Psoas muscle (tissue), 8 donors: ENCODE results near the gene CCDC28B. TPM values are rescaled to one million over a fixed set of nuclear protein-coding genes. Genes with fewer than 3 reads are reported as not detected.
A peak's percentile ranks its signal among the peaks of the same experiment; 100 is the strongest.

Experiments used
- ATAC-seq, 4 donors: fragments of 200-7000 bp; cut with Tn5 transposase; one replicate each; pipeline ENCODE4 v1.9.1; 2020; ENCODE audit warnings: moderate library complexity in 3 of 4, mild to moderate bottlenecking in 2 of 4
- DNase-seq, 2 donors: peaks; one replicate each; pipeline ENCODE4 v3.0.0-alpha.2; 2020
- H3K27ac ChIP-seq: fragments of 200-600 bp; one replicate; pipeline ENCODE4 v1.8.0; 2022
- H3K27me3 ChIP-seq, 3 donors: fragments of 200-600 bp in 1 of 3; one replicate each; pipeline versions ENCODE4 v1.6.1 to v1.8.0; 2013 to 2022; ENCODE audit warnings: low read length in 2 of 3, mild to moderate bottlenecking in 2 of 3, moderate library complexity in 1 of 3; ENCODE audit not compliant: insufficient read depth in 3 of 3
- H3K36me3 ChIP-seq, 2 donors: fragments of 200-600 bp in 1 of 2; one replicate each; pipeline versions ENCODE4 v1.6.1 to v1.8.0; 2013 to 2022; ENCODE audit warnings: low read depth in 1 of 2, mild to moderate bottlenecking in 1 of 2, moderate library complexity in 1 of 2; ENCODE audit not compliant: insufficient read depth in 1 of 2
- H3K4me1 ChIP-seq: fragments of 200-600 bp; one replicate; pipeline ENCODE4 v1.8.0; 2022
- H3K4me3 ChIP-seq: fragments of 200-600 bp; one replicate; pipeline ENCODE4 v1.8.0; 2022; ENCODE audit warnings: mild to moderate bottlenecking
- H3K9me3 ChIP-seq: fragments of 200-600 bp; one replicate; pipeline ENCODE4 v1.8.0; 2022
- CTCF ChIP-seq: fragments of 200-600 bp; IDR thresholded peaks from one replicate; pipeline ENCODE4 v1.8.0; 2022; ENCODE audit warnings: antibody characterized with exemption
- WGBS, 3 donors: extraction: QIAGEN DNeasy Blood & Tissue Kit; methylation state at CpG; one replicate each; pipeline versions ENCODE4 v1.1.6 to v1.1.7; 2013; 5-methylcytosine and 5-hydroxymethylcytosine counted together
- intact Hi-C, 2 donors: fragments of 100-400 bp; cut with DNase I; formaldehyde crosslinking; loops; one replicate each; pipeline versions ENCODE4 v1.11.0 to v1.14.2; 2022
- polyA plus RNA-seq, 3 donors: library from polyadenylated mRNA; stranded (reverse); fragments of 200-250 nt; gene quantifications; one replicate each; pipeline ENCODE4 v1.2.3, GENCODE V29; 2013
- total RNA-seq, 4 donors: library from RNA; stranded (reverse); fragmentation: NEBNext Ultra II Directional in 2 of 4; extraction: Animal tissue kit (Norgen Biotek cat#: 25700) in 2 of 4; gene quantifications; one replicate each; pipeline versions ENCODE4 v1.2.1 to v1.2.4, GENCODE V29; 2021 to 2023
- donor health status: healthy with polysubstance abuse.
- donor health status: DM: no; HTN: no; CAD: no; lungs with moderate emphysema.
- donor health status: Bipolar disorder and iron deficiency.
- donor health status: healthy.
- donor health status: DM: yes; HTN: yes; CAD: no.
- donor health status: DM: no; HTN: no; CAD: no.
- donor health status: DM: no; HTN: no; CAD: no.
- donor health status: DM: yes; HTN: yes; CAD: no.

Gene CCDC28B
- total and polyA plus RNA-seq, 7 donors = 22.2 to 69.2 (median 44.9) TPM

GRCh38 chr1:32187850-32188249, 12.5 kb upstream of the CCDC28B start:
- H3K27ac ChIP-seq = no peak overlapping the region
- intact Hi-C loops = no loop called here
- H3K36me3 ChIP-seq = peaks cover 25 to 100% of the 10 kb centered on the region in 2 donors
- H3K9me3 ChIP-seq = no peaks in the 10 kb centered on the region
- TF ChIP-seq CTCF = no peak
- 97 to 98% (median 98%) methylated on average over 9 of the region's 9 CpGs for WGBS, 3 donors
- DNase-seq (no peak), ATAC-seq (no peak)
- peaks cover 17% of the 10 kb centered on the region for H3K4me1 ChIP-seq
- H3K27me3 ChIP-seq = no peaks in the 10 kb centered on the region
- no peak overlapping the region for H3K4me3 ChIP-seq

GRCh38 chr1:32192220-32192948, 8.0 kb upstream of the CCDC28B start:
- intact Hi-C loops = no loop called here
- TF ChIP-seq CTCF = no peak
- WGBS, 3 donors = 91 to 95% (median 92%) methylated on average over 8 of the region's 8 CpGs
- H3K4me1 ChIP-seq = peaks cover 15% of the 10 kb centered on the region
- H3K27me3 ChIP-seq = no peaks in the 10 kb centered on the region
- no peak overlapping the region for H3K4me3 ChIP-seq
- no peaks in the 10 kb centered on the region for H3K9me3 ChIP-seq
- ATAC-seq = no peak
- H3K36me3 ChIP-seq = peaks cover 38 to 98% of the 10 kb centered on the region in 2 donors
- peak in 1 of 2 donors; percentile 48 for DNase-seq
- no peak overlapping the region for H3K27ac ChIP-seq

- Histone ChIP-seq H3K27me3 (no peaks in the 10 kb centered on the region), H3K27ac (peak overlapping the region; percentile 94), H3K4me1 (peaks cover 41% of the 10 kb centered on the region), H3K9me3 (no peaks in the 10 kb centered on the region), H3K36me3 (peaks cover 28 to 84% of the 10 kb centered on the region in 2 donors), H3K4me3 (no peak overlapping the region)
- no peak for ATAC-seq
- DNase-seq = peak in 1 of 2 donors; percentile 37
- WGBS, 3 donors = 87 to 96% (median 91%) methylated on average over 6 of the region's 6 CpGs
- intact Hi-C loops = no loop called here
- no peak for TF ChIP-seq CTCF
Observed at GRCh38 chr1:32194984-32195383, 5.4 kb upstream of the CCDC28B start.

GRCh38 chr1:32195531-32195930, 4.9 kb upstream of the CCDC28B start:
- H3K27me3 ChIP-seq = no peaks in the 10 kb centered on the region
- peak overlapping the region; percentile 94 for H3K27ac ChIP-seq
- intact Hi-C loops = no loop called here
- 76 to 80% (median 78%) methylated on average over 3 of the region's 3 CpGs for WGBS, 3 donors
- H3K4me3 ChIP-seq = no peak overlapping the region
- peaks cover 26 to 78% of the 10 kb centered on the region in 2 donors for H3K36me3 ChIP-seq
- peaks cover 42% of the 10 kb centered on the region for H3K4me1 ChIP-seq
- ATAC-seq = no peak
- peak in 1 of 2 donors; percentile 40 for DNase-seq
- H3K9me3 ChIP-seq = no peaks in the 10 kb centered on the region
- no peak for TF ChIP-seq CTCF
